SK-N-SH (cell line): ENCODE measurements around the gene RAB6D. TPM values are rescaled to one million over a fixed set of nuclear protein-coding genes. Genes with fewer than 3 reads are reported as not detected.
"Not testable (repeated sequence)": the region's sequence is repeated elsewhere in the genome, so short reads cannot be mapped to it uniquely, and the experiment has no call there.

Source experiments
- CTCF ChIA-PET: fragments of 300-600, 350-600 bp; formaldehyde crosslinking; extraction: SDS; loops from one replicate; lab custom pipeline; 2021; lab: Yijun Ruan, JAX
- POLR2A ChIA-PET: fragments of 350-600 bp; sonication (Branson Sonifier 250); formaldehyde crosslinking; extraction: SDS; loops from one replicate; lab custom pipeline; 2020; ENCODE audit warnings: antibody characterized with exemption, inconsistent platforms; lab: Yijun Ruan, JAX
- DNase-seq: peaks from one replicate; pipeline ENCODE4 v3.0.0; 2012
- H2AFZ ChIP-seq: fragments of 200-600 bp; sonication (generic); 2 replicates; pipeline ENCODE4 v1.8.1; 2016; ENCODE audit warnings: antibody characterized with exemption, mild to moderate bottlenecking, low read depth
- H3F3A ChIP-seq: fragments of 200-600 bp; sonication (generic); replicated peaks from 2 replicates; pipeline ENCODE3; 2016; ENCODE audit warnings: antibody characterized with exemption, mild to moderate bottlenecking; ENCODE audit not compliant: insufficient read depth
- H3K27ac ChIP-seq, 2 experiments: fragments of 200-500 bp in 1 of 2; fragments of 200-600 bp in 1 of 2; sonication (Bioruptor generic) in 1 of 2; sonication (generic), shearing (Covaris generic) in 1 of 2; 2 replicates each; pipeline versions ENCODE4 v1.5.1 to v1.6.1; 2014 to 2016; ENCODE audit warnings: low read depth in 2 of 2, inconsistent platforms in 1 of 2, low read length in 1 of 2, mild to moderate bottlenecking in 1 of 2, mixed read lengths in 1 of 2
- H3K27me3 ChIP-seq: fragments of 200-600 bp; sonication (generic), shearing (Covaris generic); 2 replicates; pipeline ENCODE4 v1.6.1; 2016; ENCODE audit warnings: mixed run types; ENCODE audit not compliant: insufficient read depth
- H3K36me3 ChIP-seq, 2 experiments: fragments of 200-500 bp in 1 of 2; fragments of 200-600 bp in 1 of 2; sonication (Bioruptor generic) in 1 of 2; sonication (generic) in 1 of 2; replicated peaks in 1 of 2; 2 replicates each; pipeline versions ENCODE3 to v1.5.1; 2014 to 2016; ENCODE audit warnings: low read length in 1 of 2, mild to moderate bottlenecking in 1 of 2; ENCODE audit not compliant: insufficient read depth in 2 of 2, control insufficient read depth in 1 of 2
- H3K4me1 ChIP-seq, 2 experiments: fragments of 200-500 bp in 1 of 2; fragments of 200-600 bp in 1 of 2; sonication (Bioruptor generic) in 1 of 2; sonication (generic), shearing (Covaris generic) in 1 of 2; 2 replicates each; pipeline versions ENCODE4 v1.5.1 to v1.6.1; 2014 to 2016; ENCODE audit warnings: low read depth in 1 of 2, low read length in 1 of 2, mixed run types in 1 of 2; ENCODE audit not compliant: insufficient read depth in 2 of 2, control insufficient read depth in 1 of 2
- H3K4me2 ChIP-seq: fragments of 200-600 bp; sonication (generic), shearing (Covaris generic); 2 replicates; pipeline ENCODE4 v1.6.1; 2017; ENCODE audit warnings: mixed run types
- H3K4me3 ChIP-seq, 2 experiments: fragments of 200-500 bp in 1 of 2; fragments of 200-600 bp in 1 of 2; sonication (Bioruptor generic) in 1 of 2; sonication (generic), shearing (Covaris generic) in 1 of 2; 2 replicates each; pipeline versions ENCODE4 v1.5.1 to v1.8.1; 2014 to 2016; ENCODE audit warnings: low read depth in 2 of 2, inconsistent platforms in 1 of 2, low read length in 1 of 2, mild to moderate bottlenecking in 1 of 2, mixed read lengths in 1 of 2, moderate library complexity in 1 of 2
- H3K79me2 ChIP-seq: fragments of 200-600 bp; sonication (generic); 2 replicates; pipeline ENCODE4 v1.8.1; 2017; ENCODE audit warnings: mild to moderate bottlenecking; ENCODE audit not compliant: insufficient read depth
- H3K9ac ChIP-seq: fragments of 200-600 bp; sonication (generic); 2 replicates; pipeline ENCODE4 v1.6.1; 2017; ENCODE audit warnings: mixed run types
- H3K9me2 ChIP-seq: fragments of 200-600 bp; sonication (generic); 2 replicates; pipeline ENCODE4 v1.6.1; 2017; ENCODE audit warnings: mixed run types
- H3K9me3 ChIP-seq: fragments of 200-600 bp; sonication (generic); 2 replicates; pipeline ENCODE4 v1.6.1; 2017; ENCODE audit warnings: mixed run types, mild to moderate bottlenecking, moderate library complexity
- H4K20me1 ChIP-seq: fragments of 200-600 bp; sonication (generic); 2 replicates; pipeline ENCODE4 v1.6.1; 2017; ENCODE audit warnings: mild to moderate bottlenecking, mixed run types; ENCODE audit not compliant: insufficient read depth
- ELF1 ChIP-seq: IDR thresholded peaks from 2 replicates; pipeline ENCODE4 v1.4.0; 2012
- RAD21 ChIP-seq: IDR thresholded peaks from 2 replicates; pipeline ENCODE4 v1.6.1; 2012; ENCODE audit warnings: mild to moderate bottlenecking, low read length
- RCOR1 ChIP-seq: fragments of 150-350 bp; IDR thresholded peaks from 2 replicates; pipeline ENCODE4 v1.6.1; 2017; ENCODE audit warnings: antibody characterized with exemption, low read length
- SMC3 ChIP-seq: IDR thresholded peaks from 2 replicates; pipeline ENCODE4 v1.6.1; 2012; ENCODE audit warnings: low read depth, low read length, improper control_type of control experiment
- TAF1 ChIP-seq: IDR thresholded peaks from 2 replicates; pipeline ENCODE4 v1.6.1; 2012; ENCODE audit warnings: low read depth, mild to moderate bottlenecking, low read length, moderate library complexity, borderline replicate concordance
- TEAD4 ChIP-seq: IDR thresholded peaks from 2 replicates; pipeline ENCODE4 v1.4.0; 2012; ENCODE audit warnings: mild to moderate bottlenecking, borderline replicate concordance; ENCODE audit not compliant: insufficient read depth
- WGBS: methylation state at CpG from one replicate; pipeline ENCODE4 v1.1.6; 2017; ENCODE audit warnings: low lambda C conversion rate; 5-methylcytosine and 5-hydroxymethylcytosine counted together
- polyA plus RNA-seq, 3 experiments: library from polyadenylated mRNA; depleted of rRNA; stranded (reverse); fragments of >200 nt; gene quantifications; 2 replicates each; pipeline ENCODE4 v1.2.3, GENCODE V29; 2012
- TF ChIP-seq, protein P1 (sequence below): fragments of 200-600 bp; sonication (generic); IDR thresholded peaks from 2 replicates; pipeline ENCODE4 v1.6.1; 2017; ENCODE audit warnings: antibody characterized with exemption, mild to moderate bottlenecking, moderate library complexity

RAB6D gene
- polyA plus RNA-seq, 1 of the 3 experiments (the other 2 are of a cell fraction): not detected

DNA sequence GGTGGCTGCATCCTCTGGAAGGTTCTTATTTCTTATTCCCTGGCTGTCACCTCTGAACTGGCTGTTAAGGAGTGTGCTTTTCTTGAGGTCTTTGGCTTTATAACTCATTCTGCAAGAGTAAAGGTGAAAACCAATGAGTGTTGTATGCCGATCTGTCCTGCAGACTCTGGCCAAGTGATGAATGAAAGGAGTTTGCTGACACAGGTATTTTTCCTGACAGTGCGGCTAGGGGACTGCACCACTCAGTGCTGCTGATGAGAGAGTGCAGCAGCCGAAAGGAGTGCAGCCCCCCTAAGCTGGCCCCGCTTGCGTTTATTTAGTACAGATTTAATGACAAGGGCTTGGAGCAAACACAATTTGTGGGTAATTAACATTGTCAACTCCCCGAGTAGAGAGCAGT, 41.8 kb downstream of the RAB6D start:
- H3K27me3 ChIP-seq: no peaks in the 10 kb centered on the region
- no peaks in the 10 kb centered on the region for H4K20me1 ChIP-seq
- H3F3A ChIP-seq: no peaks in the 10 kb centered on the region
- H3K9ac ChIP-seq: no peak overlapping the region
- H3K4me3 ChIP-seq: no peak overlapping the region
- no peaks in the 10 kb centered on the region for H3K79me2 ChIP-seq
- H3K4me1 ChIP-seq: no peaks in the 10 kb centered on the region
- no peak overlapping the region for H3K27ac ChIP-seq
- no peak overlapping the region for H3K4me2 ChIP-seq
- H3K9me2 ChIP-seq: no peaks in the 10 kb centered on the region
- POLR2A ChIA-PET: no interaction called here
- CTCF ChIA-PET: no interaction called here
- WGBS: 22% methylated on average over 6 of the region's 6 CpGs
- TF ChIP-seq TEAD4 (no peak), ELF1 (no peak), RCOR1 (no peak), TAF1 (no peak), SMC3 (no peak), RAD21 (no peak)
- TF ChIP-seq, protein P1, sequence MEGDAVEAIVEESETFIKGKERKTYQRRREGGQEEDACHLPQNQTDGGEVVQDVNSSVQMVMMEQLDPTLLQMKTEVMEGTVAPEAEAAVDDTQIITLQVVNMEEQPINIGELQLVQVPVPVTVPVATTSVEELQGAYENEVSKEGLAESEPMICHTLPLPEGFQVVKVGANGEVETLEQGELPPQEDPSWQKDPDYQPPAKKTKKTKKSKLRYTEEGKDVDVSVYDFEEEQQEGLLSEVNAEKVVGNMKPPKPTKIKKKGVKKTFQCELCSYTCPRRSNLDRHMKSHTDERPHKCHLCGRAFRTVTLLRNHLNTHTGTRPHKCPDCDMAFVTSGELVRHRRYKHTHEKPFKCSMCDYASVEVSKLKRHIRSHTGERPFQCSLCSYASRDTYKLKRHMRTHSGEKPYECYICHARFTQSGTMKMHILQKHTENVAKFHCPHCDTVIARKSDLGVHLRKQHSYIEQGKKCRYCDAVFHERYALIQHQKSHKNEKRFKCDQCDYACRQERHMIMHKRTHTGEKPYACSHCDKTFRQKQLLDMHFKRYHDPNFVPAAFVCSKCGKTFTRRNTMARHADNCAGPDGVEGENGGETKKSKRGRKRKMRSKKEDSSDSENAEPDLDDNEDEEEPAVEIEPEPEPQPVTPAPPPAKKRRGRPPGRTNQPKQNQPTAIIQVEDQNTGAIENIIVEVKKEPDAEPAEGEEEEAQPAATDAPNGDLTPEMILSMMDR: no peak
- no peak for DNase-seq
- H3K9me3 ChIP-seq: no peaks in the 10 kb centered on the region
- H2AFZ ChIP-seq: no peak overlapping the region
- H3K36me3 ChIP-seq: no peaks in the 10 kb centered on the region

DNA sequence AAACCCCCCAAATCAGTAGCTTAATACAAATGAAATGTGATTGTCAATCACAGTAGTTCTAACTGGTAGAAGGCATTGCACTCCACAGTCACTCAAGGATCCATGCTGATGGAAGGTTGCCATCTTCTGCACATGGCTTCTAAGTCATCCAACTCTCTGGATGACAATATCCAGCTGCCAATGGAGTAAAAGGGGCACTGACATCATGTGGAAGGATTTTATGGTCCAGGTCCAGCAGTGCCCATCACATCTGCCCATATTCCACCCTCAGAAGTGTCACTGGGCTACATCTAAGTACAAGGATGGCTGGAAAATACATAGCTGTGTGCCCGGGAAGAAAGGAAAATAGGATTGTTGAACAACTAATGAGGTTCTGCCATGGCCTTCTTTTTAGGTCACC, 42.6 kb downstream of the RAB6D start:
- H3K4me1 ChIP-seq, H2AFZ ChIP-seq, H3K27me3 ChIP-seq, H3K27ac ChIP-seq, H4K20me1 ChIP-seq, H3K9ac ChIP-seq, CTCF ChIA-PET, H3K4me3 ChIP-seq, H3K9me2 ChIP-seq, DNase-seq, H3K9me3 ChIP-seq, POLR2A ChIA-PET, H3K36me3 ChIP-seq, H3K79me2 ChIP-seq, H3F3A ChIP-seq, H3K4me2 ChIP-seq: not testable (repeated sequence)
- 10% methylated on average over 1 of the region's 1 CpG for WGBS

DNA sequence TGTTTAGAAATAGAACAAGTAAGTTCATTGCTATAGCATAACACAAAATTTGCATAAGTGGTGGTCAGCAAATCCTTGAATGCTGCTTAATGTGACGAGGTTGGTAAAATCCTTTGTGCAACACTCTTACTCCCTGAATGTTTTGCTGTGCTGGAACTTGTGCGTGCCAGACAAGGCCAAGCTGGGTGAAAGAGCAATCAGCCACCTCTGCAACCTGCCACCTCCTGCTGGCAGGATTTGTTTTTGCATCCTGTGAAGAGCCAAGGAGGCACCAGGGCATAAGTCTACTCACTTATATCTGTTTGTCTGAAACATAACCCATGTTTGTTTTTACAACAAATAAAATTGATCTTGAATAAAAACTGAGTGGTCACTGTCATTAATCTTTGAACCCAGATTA, 53.0 kb downstream of the RAB6D start:
- H3K36me3 ChIP-seq, H3K9me3 ChIP-seq, H3K4me2 ChIP-seq, H3K9ac ChIP-seq, H4K20me1 ChIP-seq, H3K79me2 ChIP-seq, H3K27me3 ChIP-seq, H3F3A ChIP-seq, DNase-seq, H3K4me3 ChIP-seq, POLR2A ChIA-PET, H3K27ac ChIP-seq, H3K4me1 ChIP-seq, H2AFZ ChIP-seq, H3K9me2 ChIP-seq: not testable (repeated sequence)
- CTCF ChIA-PET: interaction anchor here (0.8 kb wide), 1 partner anchor 159 kb away, joined by 3 read pairs; no protein-coding TSS in a partner anchor
- WGBS: 21% methylated on average over 2 of the region's 2 CpGs
- TF ChIP-seq, protein P1: peak; percentile 28; the same call in 1 of the 2 replicates

Other genes starting within 250 kb of the RAB6D start
- gene POTEE, start 154.6 kb downstream of the RAB6D start, polyA plus RNA-seq (2012; rRNA removed): 0.03 TPM in 1 of 2 replicates, not detected in the other
- not detected in 2 replicates for gene TUBA3D, start 112.0 kb upstream of the RAB6D start, polyA plus RNA-seq (2012; rRNA removed)
- 48.0 and 61.9 TPM in 2 replicates for gene MZT2A, start 128.2 kb upstream of the RAB6D start, polyA plus RNA-seq (2012; rRNA removed)
- 16.6 and 21.3 TPM in 2 replicates for gene CCDC74A, start 163.7 kb upstream of the RAB6D start, polyA plus RNA-seq (2012; rRNA removed)